HEK293 (cell line): ENCODE measurements around the gene FIBP.

Experiments
- ATF2 ChIP-seq: fragments of 450-650 bp; formaldehyde crosslinking; IDR thresholded peaks from 2 replicates; pipeline ENCODE4 v1.5.1; 2016; ENCODE audit warnings: missing biosample characterization, missing genetic modification characterization, low read depth
- BCL11B ChIP-seq: fragments of 450-650 bp; formaldehyde crosslinking; IDR thresholded peaks from 2 replicates; pipeline ENCODE4 v1.5.1; 2016; ENCODE audit warnings: low read depth, missing biosample characterization, missing genetic modification characterization
- GFI1B ChIP-seq: fragments of 450-650 bp; formaldehyde crosslinking; IDR thresholded peaks from 2 replicates; pipeline ENCODE4 v1.5.1; 2016; ENCODE audit warnings: missing biosample characterization, missing genetic modification characterization
- GLIS2 ChIP-seq: fragments of 450-650 bp; formaldehyde crosslinking; IDR thresholded peaks from 2 replicates; pipeline ENCODE4 v1.5.1; 2016; ENCODE audit warnings: missing biosample characterization, missing genetic modification characterization
- HOXC10 ChIP-seq: sonication (generic); formaldehyde crosslinking; IDR thresholded peaks from 2 replicates; pipeline ENCODE4 v1.8.1; 2023; ENCODE audit warnings: mild to moderate bottlenecking, missing genetic modification reagents
- KLF7 ChIP-seq: fragments of 450-650 bp; formaldehyde crosslinking; IDR thresholded peaks from 2 replicates; pipeline ENCODE4 v1.5.1; 2016; ENCODE audit warnings: missing biosample characterization, missing genetic modification characterization, borderline replicate concordance
- OVOL3 ChIP-seq: fragments of 450-650 bp; formaldehyde crosslinking; IDR thresholded peaks from 2 replicates; pipeline ENCODE4 v1.5.1; 2016; ENCODE audit warnings: missing biosample characterization, missing genetic modification characterization
- PBX3 ChIP-seq: sonication (generic); formaldehyde crosslinking; IDR thresholded peaks from 2 replicates; pipeline ENCODE4 v1.8.1; 2022; ENCODE audit warnings: mild to moderate bottlenecking, moderate library complexity, missing genetic modification reagents
- PRDM4 ChIP-seq: fragments of 450-650 bp; formaldehyde crosslinking; IDR thresholded peaks from 2 replicates; pipeline ENCODE4 v1.5.1; 2017; ENCODE audit warnings: missing biosample characterization, missing genetic modification characterization
- REST ChIP-seq: fragments of 450-650 bp; formaldehyde crosslinking; IDR thresholded peaks from 2 replicates; pipeline ENCODE4 v1.5.1; 2016; ENCODE audit warnings: missing biosample characterization, missing genetic modification characterization
- SP2 ChIP-seq: fragments of 450-650 bp; formaldehyde crosslinking; IDR thresholded peaks from 2 replicates; pipeline ENCODE4 v1.5.1; 2016; ENCODE audit warnings: missing biosample characterization, missing genetic modification characterization
- ZBTB8A ChIP-seq: fragments of 450-650 bp; formaldehyde crosslinking; IDR thresholded peaks from 2 replicates; pipeline ENCODE4 v1.5.1; 2016; ENCODE audit warnings: missing biosample characterization, missing genetic modification characterization
- ZFP3 ChIP-seq: fragments of 450-650 bp; formaldehyde crosslinking; IDR thresholded peaks from 2 replicates; pipeline ENCODE4 v1.5.1; 2016; ENCODE audit warnings: low read depth, missing biosample characterization, missing genetic modification characterization
- ZNF157 ChIP-seq: fragments of 450-650 bp; formaldehyde crosslinking; IDR thresholded peaks from 2 replicates; pipeline ENCODE4 v1.5.1; 2016; ENCODE audit warnings: missing biosample characterization, missing genetic modification characterization
- ZNF202 ChIP-seq: fragments of 450-650 bp; formaldehyde crosslinking; IDR thresholded peaks from 2 replicates; pipeline ENCODE4 v1.5.1; 2016; ENCODE audit warnings: missing biosample characterization, missing genetic modification characterization, borderline replicate concordance
- ZNF211 ChIP-seq: fragments of 450-650 bp; formaldehyde crosslinking; IDR thresholded peaks from 2 replicates; pipeline ENCODE4 v1.5.1; 2016; ENCODE audit warnings: low read depth, missing biosample characterization, missing genetic modification characterization
- ZNF23 ChIP-seq: fragments of 450-650 bp; formaldehyde crosslinking; IDR thresholded peaks from 2 replicates; pipeline ENCODE4 v1.5.1; 2016; ENCODE audit warnings: missing biosample characterization, missing genetic modification characterization, borderline replicate concordance
- ZNF239 ChIP-seq: fragments of 450-650 bp; formaldehyde crosslinking; IDR thresholded peaks from 2 replicates; pipeline ENCODE4 v1.5.1; 2016; ENCODE audit warnings: missing biosample characterization, missing genetic modification characterization
- ZNF26 ChIP-seq: fragments of 450-650 bp; formaldehyde crosslinking; IDR thresholded peaks from 2 replicates; pipeline ENCODE4 v1.5.1; 2016; ENCODE audit warnings: missing biosample characterization, missing genetic modification characterization
- ZNF324 ChIP-seq: fragments of 450-650 bp; formaldehyde crosslinking; IDR thresholded peaks from 2 replicates; pipeline ENCODE4 v1.5.1; 2016; ENCODE audit warnings: missing biosample characterization, missing genetic modification characterization
- ZNF37A ChIP-seq: fragments of 450-650 bp; IDR thresholded peaks from 2 replicates; pipeline ENCODE4 v1.5.1; 2018; ENCODE audit warnings: missing biosample characterization, missing genetic modification characterization
- ZNF48 ChIP-seq: fragments of 450-650 bp; formaldehyde crosslinking; IDR thresholded peaks from 2 replicates; pipeline ENCODE4 v1.5.1; 2016; ENCODE audit warnings: missing biosample characterization, missing genetic modification characterization
- ZNF530 ChIP-seq: fragments of 450-650 bp; formaldehyde crosslinking; IDR thresholded peaks from 2 replicates; pipeline ENCODE4 v1.5.1; 2016; ENCODE audit warnings: low read depth, missing biosample characterization, missing genetic modification characterization
- ZNF626 ChIP-seq: fragments of 450-650 bp; sonication (Bioruptor Pico); formaldehyde crosslinking; IDR thresholded peaks from 2 replicates; pipeline ENCODE4 v1.5.1; 2018; ENCODE audit warnings: missing biosample characterization, missing genetic modification characterization, inconsistent platforms
- ZNF645 ChIP-seq: fragments of 450-650 bp; formaldehyde crosslinking; IDR thresholded peaks from 2 replicates; pipeline ENCODE4; 2016; ENCODE audit warnings: missing biosample characterization, missing genetic modification characterization
- ZNF670 ChIP-seq: fragments of 450-650 bp; formaldehyde crosslinking; IDR thresholded peaks from 2 replicates; pipeline ENCODE4 v1.5.1; 2016; ENCODE audit warnings: missing biosample characterization, missing genetic modification characterization, low read depth
- ZNF785 ChIP-seq: fragments of 450-650 bp; formaldehyde crosslinking; IDR thresholded peaks from 2 replicates; pipeline ENCODE4 v1.5.1; 2016; ENCODE audit warnings: missing biosample characterization, missing genetic modification characterization
- ZSCAN5A ChIP-seq: fragments of 450-650 bp; formaldehyde crosslinking; IDR thresholded peaks from 2 replicates; pipeline ENCODE4 v1.5.1; 2016; ENCODE audit warnings: missing biosample characterization, missing genetic modification characterization
- ZXDB ChIP-seq: fragments of 450-650 bp; formaldehyde crosslinking; IDR thresholded peaks from 2 replicates; pipeline ENCODE4 v1.5.1; 2016; ENCODE audit warnings: missing biosample characterization, missing genetic modification characterization

Gene FIBP

GRCh38 chr11:65915821-65916251 lies 27.6 kb upstream of the FIBP start (continued):
- TF ChIP-seq ZSCAN5A (no peak), HOXC10 (CRISPR knock-in tag) (no peak), GLIS2 (tag by site-specific recombination) (peak; percentile 83), ZNF37A (no peak), ZNF324 (peak; percentile 34; the same call in 1 of the 2 replicates), SP2 (no peak), GFI1B (tag by site-specific recombination) (no peak), BCL11B (no peak), ZNF239 (tag by site-specific recombination) (no peak), ZNF26 (tag by site-specific recombination) (no peak), ZNF211 (tag by site-specific recombination) (no peak), PRDM4 (tag by site-specific recombination) (no peak), KLF7 (tag by site-specific recombination) (no peak), ZNF670 (no peak), ZNF202 (no peak), ZXDB (peak; percentile 48; the same call in 1 of the 2 replicates), ZNF626 (tag by site-specific recombination) (no peak), ZBTB8A (peak; percentile 32; the same call in 1 of the 2 replicates), ZNF530 (tag by site-specific recombination) (no peak), PBX3 (no peak), OVOL3 (tag by site-specific recombination) (no peak), ZNF23 (no peak), ATF2 (tag by site-specific recombination) (no peak), ZNF785 (tag by site-specific recombination) (no peak), ZNF157 (tag by site-specific recombination) (no peak), ZNF48 (tag by site-specific recombination) (no peak), REST (tag by site-specific recombination) (no peak), ZFP3 (tag by site-specific recombination) (no peak), ZNF645 (tag by site-specific recombination) (no peak)
